GM18870 (cell line): ENCODE results near the gene SMAD6.
A peak's percentile ranks its signal among the peaks of the same experiment; 100 is the strongest.
"Not testable (repeated sequence)": the region's sequence is repeated elsewhere in the genome, so short reads cannot be mapped to it uniquely, and the experiment has no call there.

Source experiments
- ATAC-seq: cut with Tn5 transposase; IDR thresholded peaks from one replicate; pipeline ENCODE4 v1.9.1; 2021; ENCODE audit warnings: moderate library complexity; ENCODE audit not compliant: unreplicated experiment

The SMAD6 gene

DNA sequence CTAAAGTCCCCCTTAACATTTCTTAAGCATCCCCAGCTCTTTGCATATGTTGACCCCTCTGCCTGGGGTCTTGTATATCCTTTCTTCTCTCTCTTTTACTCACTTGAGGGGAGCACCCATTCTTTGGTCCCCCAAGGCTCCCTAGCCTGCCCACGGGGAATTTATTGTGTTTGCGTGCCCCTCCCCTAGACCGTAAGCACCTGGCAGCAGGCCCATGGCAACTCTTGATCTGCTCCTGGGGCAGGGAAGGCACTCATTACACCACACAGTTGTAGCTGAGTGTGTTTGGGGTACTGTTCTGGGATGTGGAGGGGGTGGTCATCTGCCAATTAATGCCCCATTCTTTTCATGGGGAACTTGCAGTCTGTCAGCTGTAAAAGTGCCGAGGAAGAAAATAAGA is 27.3 kb upstream of the SMAD6 start:
- no peak for ATAC-seq

DNA sequence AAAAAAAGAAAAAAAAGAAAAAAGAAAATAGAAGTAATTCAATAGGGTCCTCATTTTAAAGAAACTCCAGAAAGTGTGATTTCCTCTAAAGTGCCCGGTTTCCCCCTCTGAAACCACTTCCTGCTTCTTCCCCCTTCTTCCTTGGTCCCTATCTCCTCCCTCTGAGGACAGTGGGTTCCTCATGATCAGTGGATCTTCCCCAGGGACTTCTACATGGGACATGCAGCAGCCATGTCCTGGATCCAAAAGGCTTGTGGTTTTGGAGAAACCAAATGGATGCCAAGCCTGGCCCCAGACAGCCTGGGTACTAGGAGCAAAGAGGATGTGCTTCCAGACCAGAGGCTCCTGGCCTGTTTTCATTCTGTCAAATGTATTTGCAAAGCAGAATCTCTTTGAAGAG is 26.6 kb upstream of the SMAD6 start:
- no peak for ATAC-seq

DNA sequence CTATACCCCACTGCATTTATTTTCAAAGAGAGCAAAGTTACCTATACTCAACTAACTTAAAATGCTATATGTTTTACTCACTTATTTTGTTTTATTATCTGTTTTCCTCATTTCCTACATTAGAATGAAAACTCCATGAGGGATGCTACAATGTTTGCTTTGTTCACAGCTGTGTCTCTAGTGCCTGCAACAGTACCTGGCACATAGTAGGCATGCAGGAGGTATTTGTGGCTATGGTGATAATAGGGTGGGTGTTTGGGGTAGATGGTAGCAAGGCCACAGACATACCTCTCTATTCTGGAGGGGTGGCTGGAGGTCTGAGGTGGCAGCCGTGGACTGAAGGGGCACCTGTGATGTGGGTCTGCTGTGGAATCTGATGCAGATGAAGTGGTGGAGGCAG is 24.7 kb upstream of the SMAD6 start:
- ATAC-seq: no peak

DNA sequence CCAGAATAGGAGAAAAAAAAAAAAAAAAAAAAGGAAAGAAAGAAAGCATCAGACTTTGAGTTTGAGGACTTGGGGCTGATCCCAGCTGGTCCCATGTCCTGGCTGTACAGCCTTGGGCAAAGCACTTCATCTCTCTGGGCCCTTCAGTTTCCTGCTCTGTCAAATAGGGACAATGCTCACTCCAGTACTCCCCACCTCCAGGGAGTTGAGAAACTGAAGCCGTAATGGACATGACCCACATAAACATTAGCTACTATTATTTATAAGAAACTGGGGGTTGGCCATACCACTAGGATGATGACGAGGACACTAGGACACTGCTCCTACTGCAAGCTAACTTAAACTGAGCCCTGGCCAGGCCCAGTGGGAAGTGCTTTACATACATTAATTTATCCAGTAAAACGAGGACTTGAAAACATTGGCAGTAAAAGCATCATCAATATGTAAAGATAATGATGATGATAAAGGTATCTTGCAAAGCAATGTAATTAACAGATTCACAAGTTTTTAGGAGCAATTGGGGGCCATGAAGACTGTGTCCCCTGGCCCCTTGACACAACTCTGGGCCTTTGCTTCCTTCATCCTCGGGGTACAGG is 22.9 kb upstream of the SMAD6 start:
- ATAC-seq: no peak

DNA sequence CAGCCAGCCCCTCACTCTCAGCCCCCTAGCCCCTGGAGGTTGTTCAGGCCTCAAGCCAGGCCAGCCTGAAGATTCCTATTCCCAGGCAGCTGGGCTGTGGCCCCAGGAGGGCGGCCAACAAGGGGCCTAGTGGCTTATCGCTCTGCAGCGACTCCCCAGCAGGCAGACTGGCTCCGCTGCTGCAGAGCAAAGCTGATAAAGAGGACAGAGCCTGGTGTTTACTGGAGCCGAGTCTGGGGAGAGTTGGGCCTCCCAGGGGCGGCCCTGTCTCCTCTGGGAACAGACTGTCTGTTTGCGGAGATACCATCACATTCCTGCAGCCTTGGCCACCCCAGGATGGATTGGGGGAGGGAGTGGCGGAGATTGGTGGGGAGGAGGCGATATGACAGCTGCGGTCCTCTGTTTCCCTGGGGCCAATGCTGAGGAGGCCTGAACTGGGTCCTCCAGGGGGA is 22.4 kb upstream of the SMAD6 start:
- ATAC-seq: no peak

DNA sequence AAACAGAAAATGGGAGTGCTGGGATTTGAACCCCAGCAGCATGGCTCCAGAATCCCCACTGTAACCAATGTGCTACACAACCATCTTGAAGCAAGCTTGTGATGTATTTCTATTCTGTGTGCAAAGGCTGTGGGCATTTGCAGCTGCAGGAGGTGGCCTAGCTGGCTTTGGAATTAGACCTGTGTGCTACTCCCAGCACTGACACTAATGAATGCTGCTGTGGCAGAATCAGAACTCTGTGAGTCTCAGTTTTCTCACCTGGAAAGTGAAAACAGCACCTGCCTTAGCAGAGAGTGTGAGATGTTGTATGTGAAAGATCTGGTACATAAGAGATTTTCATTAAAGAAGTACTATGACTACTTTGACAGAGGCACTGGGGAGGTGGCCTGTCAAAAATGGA is 21.5 kb upstream of the SMAD6 start:
- no peak for ATAC-seq

DNA sequence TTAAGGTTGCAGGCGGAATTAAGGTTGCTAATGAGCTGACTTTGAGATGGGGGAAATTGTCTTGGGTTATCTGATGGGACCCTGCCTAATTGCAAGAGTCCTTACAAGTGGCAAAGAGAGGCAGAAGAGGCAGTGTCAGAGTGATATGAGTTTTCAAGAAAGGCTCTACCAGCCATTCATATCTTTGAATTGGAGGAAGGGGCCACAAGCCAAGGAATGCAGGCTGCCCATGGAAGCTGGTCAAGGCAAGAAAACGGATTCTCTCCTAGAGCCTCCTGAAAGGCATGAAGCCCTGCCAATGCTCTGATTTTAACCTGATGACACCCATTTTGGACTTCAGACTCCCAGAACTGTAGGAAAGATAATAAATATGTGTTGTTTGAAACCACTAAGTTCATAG is 20.6 kb upstream of the SMAD6 start:
- ATAC-seq: no peak

DNA sequence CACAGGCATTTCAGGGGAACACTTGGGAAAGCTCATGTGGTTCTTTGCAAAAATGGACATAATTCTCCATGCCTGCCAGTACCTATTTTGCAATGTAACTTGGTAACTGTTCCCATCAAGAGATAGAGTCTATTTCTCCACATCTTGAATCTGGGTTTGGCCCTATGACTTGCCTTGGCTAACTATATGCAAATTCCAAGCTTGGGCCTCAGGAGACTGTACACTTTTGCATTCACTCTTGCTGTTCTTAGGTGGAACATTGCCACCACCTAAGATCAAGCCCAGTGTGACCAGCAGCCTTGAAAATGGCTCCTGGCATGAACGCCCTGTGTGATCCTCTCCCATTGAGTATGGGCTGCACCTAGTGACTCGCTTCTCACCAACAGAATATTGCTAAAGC is 19.8 kb upstream of the SMAD6 start:
- no peak for ATAC-seq

DNA sequence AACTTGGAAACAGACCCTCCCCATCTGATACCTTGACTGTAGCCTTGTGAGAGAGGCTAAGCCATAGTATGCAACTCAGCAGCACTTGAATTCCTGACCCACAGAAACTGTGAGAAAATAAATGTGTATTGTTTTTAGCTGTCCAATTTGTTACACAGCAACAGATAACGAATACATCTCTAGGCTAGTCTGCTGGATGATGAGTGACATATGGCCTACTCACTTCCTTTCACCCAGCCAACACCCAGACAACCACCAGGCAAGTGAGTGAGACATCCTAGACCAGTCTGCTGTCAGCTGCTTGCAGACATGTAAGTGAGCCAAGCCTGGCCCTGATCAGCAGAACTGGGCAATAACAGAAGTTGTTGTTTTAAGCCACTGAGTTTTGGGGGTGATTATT is 19.2 kb upstream of the SMAD6 start:
- no peak for ATAC-seq

DNA sequence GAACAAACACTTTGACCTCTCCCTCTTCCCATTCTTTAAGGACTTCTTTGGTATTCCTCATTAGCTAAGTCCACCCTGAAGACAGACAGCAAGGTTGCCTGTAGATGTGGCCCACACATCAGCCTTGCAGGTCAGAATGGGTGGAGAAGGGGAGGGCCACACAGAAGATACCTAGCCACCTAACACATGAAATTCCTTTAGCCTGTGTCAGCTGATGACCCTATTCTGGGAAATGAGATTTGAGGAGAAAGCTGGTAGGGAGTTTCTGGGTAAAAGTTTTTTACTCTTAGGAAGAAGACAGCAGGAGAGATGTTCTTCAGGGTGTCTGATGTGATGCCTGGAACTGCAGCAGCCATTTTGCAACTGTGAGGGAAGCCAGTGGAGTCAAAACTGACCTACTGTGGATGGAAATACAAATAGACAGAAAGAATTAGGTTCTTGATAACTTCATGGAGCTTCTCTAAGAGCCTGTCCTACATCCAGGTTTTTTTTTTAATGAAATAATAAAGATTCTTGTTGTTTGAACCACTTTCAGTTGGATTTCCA is 17.8 kb upstream of the SMAD6 start:
- ATAC-seq: no peak

DNA sequence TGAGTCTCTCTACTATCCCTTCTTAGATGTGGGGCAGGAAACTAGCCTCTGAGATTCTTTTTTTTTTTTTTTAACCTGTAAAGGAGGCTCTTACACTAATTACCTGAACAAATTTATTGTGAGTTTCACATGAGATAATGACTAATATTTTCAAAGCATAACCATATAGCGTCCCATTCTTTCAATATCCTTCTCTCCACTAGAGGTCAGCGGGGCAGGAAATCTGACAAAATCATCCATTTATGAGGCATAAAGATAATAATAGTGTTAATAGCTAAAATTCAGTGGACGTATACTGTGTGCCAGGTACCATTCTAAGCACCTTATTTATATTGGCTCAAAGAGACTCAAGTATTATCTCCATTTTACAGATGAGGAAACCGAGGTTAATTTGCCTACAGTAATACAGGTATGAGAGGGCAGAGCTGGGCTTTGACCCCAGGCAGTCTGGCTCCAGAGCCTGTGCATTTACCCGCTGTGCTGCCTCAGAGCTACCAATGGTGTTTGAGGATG is 16.3 kb upstream of the SMAD6 start:
- ATAC-seq: no peak

DNA sequence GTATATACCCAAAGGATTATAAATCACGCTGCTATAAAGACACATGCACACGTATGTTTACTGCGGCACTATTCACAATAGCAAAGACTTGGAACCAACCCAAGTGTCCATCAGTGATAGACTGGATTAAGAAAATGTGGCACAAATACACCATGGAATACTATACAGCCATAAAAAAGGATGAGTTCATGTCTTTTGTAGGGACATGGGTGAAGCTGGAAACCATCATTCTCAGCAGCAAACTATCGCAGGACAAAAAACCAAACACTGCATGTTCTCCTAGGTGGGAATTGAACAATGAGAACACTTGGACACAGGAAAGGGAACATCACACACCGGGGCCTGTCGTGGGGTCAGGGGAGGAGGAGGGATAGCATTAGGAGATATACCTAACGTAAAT is 11.1 kb upstream of the SMAD6 start:
- ATAC-seq: not testable (repeated sequence)

DNA sequence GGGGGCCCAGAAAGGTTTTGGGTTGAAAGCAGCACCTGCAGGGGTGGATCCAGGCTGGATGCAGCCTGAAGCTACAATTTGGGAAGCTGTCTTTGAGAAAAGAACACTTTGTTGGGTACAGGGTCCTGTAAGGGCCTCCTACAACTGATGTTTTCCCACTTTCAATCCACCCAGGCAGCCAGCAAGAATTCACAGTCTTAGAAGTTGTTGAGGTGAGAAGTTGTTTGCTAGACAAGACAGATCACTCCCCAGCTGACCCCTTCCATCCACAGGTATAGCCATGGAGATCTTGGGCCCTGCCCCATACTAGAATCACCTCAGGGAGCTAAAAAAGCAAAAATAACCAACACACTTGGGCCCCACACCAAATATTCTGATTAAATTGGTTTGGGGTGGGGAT is 10.3 kb upstream of the SMAD6 start:
- no peak for ATAC-seq

DNA sequence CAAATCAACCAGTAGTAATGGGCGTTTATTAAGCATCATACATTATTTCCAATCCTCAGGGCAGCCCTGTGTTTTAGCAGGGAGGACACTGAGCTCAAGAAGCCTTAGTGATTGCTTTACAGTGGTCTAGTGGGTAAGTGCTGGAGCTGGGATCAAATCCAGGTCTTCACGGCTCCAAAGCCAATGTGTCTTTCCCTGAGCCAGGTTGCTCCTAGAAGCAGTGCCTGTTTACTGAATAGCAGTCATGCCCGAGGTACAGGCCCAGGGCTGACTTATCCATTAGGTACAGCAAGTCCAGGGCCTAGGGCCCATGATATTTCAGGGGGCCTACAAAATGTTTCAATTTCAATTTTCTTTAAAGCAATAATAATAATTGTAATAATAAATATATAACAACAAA is 9.6 kb upstream of the SMAD6 start:
- ATAC-seq: no peak

DNA sequence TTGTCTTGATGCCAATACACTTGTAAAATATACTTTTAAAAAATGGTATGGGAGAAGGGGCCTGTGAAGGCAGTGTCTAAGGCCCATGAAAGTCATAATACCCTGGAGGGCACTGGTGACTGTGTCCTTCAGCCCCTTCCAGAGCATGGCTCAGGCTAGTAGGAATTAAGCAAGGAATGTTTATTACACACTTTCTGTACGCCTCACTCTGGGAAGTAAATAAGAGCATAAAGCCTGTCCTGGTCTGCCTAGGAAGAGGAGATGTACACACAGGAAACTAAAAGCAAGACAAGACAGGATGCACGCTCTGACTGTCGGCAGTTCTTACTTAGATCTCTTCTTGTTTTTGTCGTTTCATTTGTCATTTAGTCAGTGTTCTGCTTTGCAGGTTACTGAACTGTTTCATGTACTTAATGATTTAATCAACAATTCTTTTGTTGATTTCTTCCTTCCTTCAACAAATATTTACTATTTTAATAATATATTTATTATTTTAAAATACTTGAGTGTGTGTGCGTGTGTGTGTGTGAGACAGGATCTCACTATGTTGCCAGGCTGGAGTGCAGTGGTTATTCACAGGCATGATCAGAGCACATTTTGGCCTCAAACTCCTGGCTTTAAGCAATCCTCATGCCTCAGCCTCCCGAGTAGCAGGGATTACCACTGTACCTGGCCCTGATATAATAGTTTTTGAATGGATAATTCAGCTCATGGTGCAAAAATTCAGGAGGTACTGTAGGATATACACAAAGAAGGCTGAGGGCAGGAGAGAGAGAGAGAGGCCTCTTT is 9.0 kb upstream of the SMAD6 start:
- no peak for ATAC-seq

DNA sequence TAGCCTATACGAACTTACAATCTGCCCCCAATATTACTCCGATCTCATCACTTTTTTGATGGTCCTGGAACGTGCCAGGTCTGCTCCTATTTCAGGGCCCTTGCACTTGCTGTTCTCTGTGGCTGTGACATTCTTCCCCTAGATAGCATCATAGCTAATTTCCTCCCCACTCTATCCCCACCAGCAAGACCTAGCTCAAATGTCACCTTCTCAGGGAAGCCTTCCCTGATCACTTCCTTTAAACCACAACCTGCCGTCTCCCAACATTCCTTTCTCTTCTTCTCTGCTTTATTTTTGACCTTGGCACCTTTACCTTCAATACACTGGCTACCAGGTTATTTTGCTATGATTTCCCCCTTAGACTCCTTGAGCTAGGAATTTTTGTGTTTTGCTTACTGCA is 5.3 kb upstream of the SMAD6 start:
- ATAC-seq: no peak

DNA sequence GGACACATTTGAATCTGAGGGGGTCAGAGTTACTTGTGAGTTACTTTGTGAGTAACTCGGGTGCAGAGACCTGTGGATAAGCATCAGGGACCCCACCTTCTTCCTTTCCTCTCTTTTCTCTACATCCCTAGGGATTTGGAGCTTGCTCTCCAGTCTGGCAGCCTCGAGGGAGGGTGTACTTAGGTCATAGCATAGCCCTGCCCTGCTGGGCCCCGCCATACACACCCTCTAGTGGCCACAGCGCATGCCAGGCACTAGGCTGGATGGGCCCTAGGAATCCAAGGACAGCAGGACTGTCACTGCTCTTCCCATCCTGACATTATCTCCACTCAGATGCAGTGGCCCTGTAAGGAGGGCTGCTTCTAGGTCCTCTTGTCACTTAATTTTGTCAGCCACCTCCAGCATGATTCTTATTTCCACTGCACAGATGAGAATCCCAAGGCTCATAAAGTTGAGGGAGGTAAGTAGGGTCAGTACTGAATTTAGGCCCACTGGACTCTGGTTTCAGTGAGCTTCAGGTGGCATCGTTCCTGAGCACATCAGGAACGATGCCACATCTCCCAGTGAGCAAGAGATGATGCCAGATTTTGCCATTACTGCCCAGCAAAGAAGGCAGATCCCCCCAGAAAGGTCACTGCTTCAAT is 3.6 kb upstream of the SMAD6 start:
- no peak for ATAC-seq

DNA sequence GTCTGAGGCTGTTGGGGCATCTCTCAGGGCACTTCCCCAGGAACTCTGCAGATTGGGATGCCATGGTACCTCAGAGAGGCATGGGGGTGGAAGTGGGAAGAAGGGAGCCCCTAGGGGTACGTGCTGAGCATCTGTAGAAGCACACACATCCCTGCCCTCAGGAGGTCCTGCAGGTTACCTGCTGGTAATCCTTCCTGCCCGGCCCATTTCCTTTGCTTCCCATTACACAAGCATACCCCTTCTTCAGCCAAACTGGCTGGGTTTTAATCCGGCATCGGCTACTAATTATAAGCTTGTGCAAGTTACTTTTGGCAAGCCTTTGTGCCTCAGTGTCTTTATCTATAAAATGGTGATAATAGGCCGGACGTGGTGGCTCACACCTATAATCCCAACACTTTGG is 3.1 kb upstream of the SMAD6 start:
- ATAC-seq: no peak

DNA sequence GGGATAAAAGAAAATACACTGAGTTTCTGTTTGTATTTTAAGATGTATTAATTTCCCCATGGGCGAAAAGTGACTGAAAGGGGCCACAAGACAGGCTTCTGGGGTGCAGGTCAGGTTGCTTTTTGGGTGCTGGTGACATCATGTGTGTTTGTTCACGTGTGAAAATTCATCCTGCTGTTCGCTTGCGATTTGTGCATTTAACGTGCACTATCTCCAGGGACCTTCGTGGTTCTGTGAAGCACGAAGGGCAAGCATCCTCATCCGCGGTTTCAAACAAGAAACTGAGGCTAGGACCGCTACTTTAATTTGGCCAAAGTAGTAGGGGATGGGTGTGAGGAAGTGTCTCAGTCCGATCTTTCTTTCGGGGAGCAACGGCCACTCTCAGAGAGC is 1.6 kb upstream of the SMAD6 start:
- no peak for ATAC-seq

DNA sequence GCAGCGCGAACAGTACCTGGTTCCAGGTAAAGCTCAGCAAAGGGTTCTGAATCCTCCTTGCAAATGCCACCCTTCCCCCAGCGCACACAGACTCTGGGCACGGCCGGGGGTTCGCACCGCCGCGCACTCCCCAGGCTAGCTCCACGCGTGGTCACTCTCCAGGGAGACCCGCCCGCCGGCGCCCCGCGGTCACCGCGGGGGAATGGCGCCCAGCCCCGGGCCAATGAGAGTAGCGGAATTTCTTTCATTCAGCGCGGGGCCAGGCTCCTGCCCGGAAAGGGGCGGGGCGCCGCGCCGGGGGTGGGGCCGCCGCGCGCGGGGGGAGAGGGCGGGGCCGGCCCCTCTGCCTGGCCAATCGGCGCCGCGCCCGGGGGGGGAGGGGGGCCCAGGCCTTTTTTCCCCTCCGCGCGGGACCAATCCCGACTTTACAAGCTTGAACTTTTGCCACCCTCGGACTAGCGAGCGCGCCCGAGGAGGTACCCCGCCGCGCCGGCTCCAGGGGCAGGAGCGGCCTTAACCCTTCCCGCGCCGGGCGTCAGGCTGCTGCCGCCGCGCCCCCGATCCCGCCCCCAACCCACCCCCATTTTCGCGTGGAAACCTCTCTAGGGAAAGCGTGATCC is 1.1 kb upstream of the SMAD6 start:
- peak; percentile 35 for ATAC-seq

DNA sequence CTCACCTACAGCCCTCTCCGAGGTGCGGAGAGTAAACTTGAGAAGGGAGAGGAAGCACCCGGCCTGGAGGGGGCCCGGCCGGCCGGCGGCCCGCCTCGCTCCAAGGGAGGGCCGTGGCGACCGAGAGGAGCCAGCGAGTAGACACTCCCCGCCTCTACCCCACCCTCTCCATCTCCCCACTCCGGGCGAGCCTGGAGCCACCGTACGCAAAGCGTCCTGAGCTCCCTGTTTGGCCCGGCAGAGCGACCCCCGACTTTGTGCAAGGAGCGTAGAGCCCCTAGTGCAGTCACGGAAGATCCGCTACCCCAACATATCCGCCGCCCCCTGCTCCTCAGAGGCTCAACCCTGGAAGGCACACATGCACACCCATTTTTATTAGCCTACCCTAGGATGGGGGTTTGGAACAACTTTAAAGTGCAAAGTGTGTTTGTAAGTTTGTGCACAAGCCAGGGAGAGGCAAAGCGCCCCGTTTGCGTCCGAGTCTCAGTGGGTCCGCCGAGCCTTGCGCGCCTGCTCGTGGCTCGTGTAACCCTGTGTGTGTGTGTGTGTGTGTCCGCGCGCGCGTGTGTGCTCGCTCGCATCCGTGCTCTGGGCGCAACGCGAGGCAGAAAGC is 508 bp upstream of the SMAD6 start:
- no peak for ATAC-seq
